Panc1 (cell line): ENCODE data around the gene CNPPD1. TPM values are rescaled to one million over a fixed set of nuclear protein-coding genes. Genes with fewer than 3 reads are reported as not detected.

ENCODE experiments used
- ATAC-seq: fragments of 200-7000 bp; cut with Tn5 transposase; 2 replicates; pipeline ENCODE4 v1.9.1; 2020; ENCODE audit warnings: mild to moderate bottlenecking, moderate library complexity
- BruUV-seq: library from RNA; stranded (reverse); fragments of 400-500 nt; replicated peaks from 2 replicates; lab custom pipeline; 2021; lab: Mats Ljungman, UMichigan
- CTCF ChIA-PET: fragments of 300-600 bp; sonication (Branson Sonifier 250); formaldehyde crosslinking; loops from one replicate; lab custom pipeline; 2022; ENCODE audit warnings: antibody characterized with exemption; lab: Charles Lee
- POLR2A ChIA-PET: fragments of 300-600 bp; sonication (Branson Sonifier 250); formaldehyde crosslinking; loops from one replicate; lab custom pipeline; 2022; ENCODE audit warnings: antibody characterized with exemption; lab: Charles Lee
- DNase-seq: peaks from one replicate; pipeline ENCODE4 v3.0.0-alpha.2; 2010; ENCODE audit warnings: low read depth, low spot score
- H3K27ac ChIP-seq: 2 replicates; pipeline ENCODE4 v1.5.1; 2011; ENCODE audit warnings: mild to moderate bottlenecking, low read length, inconsistent platforms
- H3K27me3 ChIP-seq: fragments of 200-500 bp; sonication (Bioruptor generic); 2 replicates; pipeline ENCODE4 v1.6.0; 2014; ENCODE audit warnings: low read length, inconsistent platforms; ENCODE audit not compliant: control insufficient read depth, insufficient read depth
- H3K36me3 ChIP-seq: fragments of 200-500 bp; sonication (Bioruptor generic); 2 replicates; pipeline ENCODE4 v1.5.1; 2014; ENCODE audit warnings: inconsistent platforms, mild to moderate bottlenecking, low read length, moderate library complexity; ENCODE audit not compliant: control insufficient read depth, insufficient read depth
- H3K4me1 ChIP-seq: 2 replicates; pipeline ENCODE4 v1.5.1; 2011; ENCODE audit warnings: inconsistent platforms, mild to moderate bottlenecking, low read length, moderate library complexity; ENCODE audit not compliant: control insufficient read depth, insufficient read depth
- H3K4me3 ChIP-seq, 2 experiments: 2 replicates each; pipeline ENCODE4 v1.5.1; 2011 to 2012; ENCODE audit warnings: low read depth in 2 of 2, low read length in 2 of 2, mild to moderate bottlenecking in 2 of 2, inconsistent platforms in 1 of 2, moderate library complexity in 1 of 2
- H3K9me3 ChIP-seq: fragments of 200-500 bp; sonication (Bioruptor generic); 2 replicates; pipeline ENCODE4 v1.5.1; 2014; ENCODE audit warnings: low read depth, mild to moderate bottlenecking, inconsistent platforms, low read length, moderate library complexity; ENCODE audit not compliant: control insufficient read depth, insufficient read depth
- CTCF ChIP-seq: fragments of 450-650 bp; IDR thresholded peaks from 2 replicates; pipeline ENCODE4 v1.5.1; 2017; ENCODE audit warnings: mild to moderate bottlenecking
- POLR2AphosphoS5 ChIP-seq: IDR thresholded peaks from 2 replicates; pipeline ENCODE4 v1.6.1; 2012; ENCODE audit warnings: mild to moderate bottlenecking, low read depth, low read length, moderate library complexity
- SIN3A ChIP-seq: IDR thresholded peaks from 2 replicates; pipeline ENCODE4 v1.6.1; 2012; ENCODE audit warnings: low read depth, mild to moderate bottlenecking, low read length, moderate library complexity, borderline replicate concordance; ENCODE audit not compliant: insufficient read depth
- TCF7L2 ChIP-seq: IDR thresholded peaks from 2 replicates; pipeline ENCODE4 v1.6.1; 2011; ENCODE audit warnings: mild to moderate bottlenecking, low read depth, low read length, inconsistent platforms
- in situ Hi-C: cut with HindIII; loops from 2 replicates; pipeline ENCODE4 v1.10.0; 2016; ENCODE audit warnings: low sequenced_read_pairs, low pct_unique_long_range_greater_than_20kb
- intact Hi-C: fragments of 100-400 bp; cut with micrococcal nuclease; formaldehyde crosslinking; loops from one replicate; pipeline ENCODE4 v1.10.0; 2022; ENCODE audit not compliant: unreplicated experiment
- total RNA-seq: library from RNA; stranded (reverse); gene quantifications from one replicate; pipeline ENCODE4 v1.2.1, GENCODE V29; 2021; ENCODE audit not compliant: unreplicated experiment
- TF ChIP-seq, protein P1 (sequence below), 2 experiments: IDR thresholded peaks; 2 replicates each; pipeline ENCODE4 v1.6.1; 2011 to 2012; ENCODE audit warnings: low read depth in 2 of 2, control low read depth in 1 of 2, low read length in 1 of 2, mild to moderate bottlenecking in 1 of 2, moderate library complexity in 1 of 2; ENCODE audit not compliant: insufficient read depth in 1 of 2

CNPPD1 gene
- total RNA-seq, 1 experiment from 2014 or later = 55.7 TPM

GRCh38 chr2:219207134-219207883 is 30.6 kb upstream of the CNPPD1 start:
- H3K27me3 ChIP-seq = no peaks in the 10 kb centered on the region
- in situ Hi-C loops (no loop called here), intact Hi-C loops (no loop called here)
- peak overlapping the region; percentile 84 for H3K27ac ChIP-seq
- H3K9me3 ChIP-seq = no peaks in the 10 kb centered on the region
- TF ChIP-seq POLR2AphosphoS5 = 0 out of 2 replicates have a peak, but pooled peaks have one; percentile 4
- no peak for TF ChIP-seq TCF7L2
- ATAC-seq (peak; percentile 32), DNase-seq (no peak)
- POLR2A ChIA-PET = interaction anchor here (0.7 kb wide), 1 partner anchor 947 kb away, joined by 6 read pairs; the partner anchor contains the start of gene GPBAR1
- peaks cover 16% of the 10 kb centered on the region for H3K4me1 ChIP-seq
- CTCF ChIA-PET = no interaction called here
- BruUV-seq = TSS peak; percentile 94
- 0 out of 2 replicates have a peak, but pooled peaks cover 2% of the 10 kb centered on the region for H3K36me3 ChIP-seq
- H3K4me3 ChIP-seq = peak overlapping the region; percentile 55 to 93

DNA sequence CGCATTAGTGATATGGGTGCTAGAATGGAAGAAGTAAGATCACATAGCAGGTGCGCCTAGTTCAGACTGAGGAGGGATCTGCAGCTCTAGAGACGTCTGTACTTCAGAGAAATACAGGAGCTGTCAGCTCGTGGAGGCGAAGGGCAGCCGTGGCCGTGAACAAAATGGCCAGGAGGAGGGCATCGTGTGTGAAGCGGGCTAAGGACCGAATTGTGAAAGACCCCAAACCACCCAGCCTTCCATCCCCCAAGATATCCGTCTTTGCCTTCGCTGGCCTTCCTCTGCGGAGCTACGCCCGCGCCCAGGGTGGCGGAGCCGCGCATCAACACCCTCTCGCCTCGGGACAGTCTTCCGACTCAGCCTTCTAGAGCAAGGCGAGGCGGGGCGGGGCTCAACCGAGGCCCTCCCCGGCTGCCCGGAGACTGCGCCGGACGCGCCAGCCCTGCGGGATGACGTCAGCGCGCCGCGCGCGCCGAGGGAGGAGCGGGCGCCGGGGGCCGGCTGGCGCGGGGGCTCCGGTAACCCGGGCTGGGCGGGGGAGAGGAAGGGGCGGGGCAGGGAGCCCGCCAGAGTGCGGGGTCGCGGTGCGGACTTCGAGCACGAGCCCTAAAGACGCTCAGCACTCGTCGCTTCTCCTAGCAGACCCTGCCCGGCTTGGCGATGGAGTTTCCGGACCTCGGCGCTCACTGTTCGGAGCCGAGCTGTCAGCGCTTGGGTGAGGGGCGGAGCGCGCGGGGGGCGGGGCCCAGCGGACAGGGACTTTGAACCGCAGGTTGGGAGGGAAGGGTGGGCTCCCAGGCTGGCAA is 29.8 kb upstream of the CNPPD1 start, which contains the start of gene ZFAND2B:
Gene ZFAND2B, plus strand, starts transcription at position 455 of the 806 bp plus-strand sequence. Its CDS starts 206 bp downstream, at position 661.
- BruUV-seq = TSS peak; percentile 89
- in situ Hi-C loops (no loop called here), intact Hi-C loops (no loop called here)
- ChIA-PET POLR2A (interaction anchor here (0.5 to 0.7 kb wide), 3 partner anchors 10 to 946 kb away, joined by 3 to 6 read pairs (median 5); partner anchors contain the start of gene GPBAR1), CTCF (interaction anchor here (0.5 kb wide), 1 partner anchor 8 kb away, joined by 4 read pairs; no protein-coding TSS in a partner anchor)
- 0 out of 2 replicates have a peak, but pooled peaks cover 2% of the 10 kb centered on the region for H3K36me3 ChIP-seq
- ATAC-seq (peak; percentile 98), DNase-seq (peak; percentile 57)
- H3K27me3 ChIP-seq = no peaks in the 10 kb centered on the region
- peak within 1 kb of the TSS; percentile 86 for H3K27ac ChIP-seq
- TF ChIP-seq POLR2AphosphoS5 (peak; percentile 98), CTCF (no peak), SIN3A (peak; percentile 62), TCF7L2 (peak; percentile 39; the same call in 1 of the 2 replicates)
- peak within 1 kb of the TSS; percentile 55 to 93 for H3K4me3 ChIP-seq
- H3K9me3 ChIP-seq = no peaks in the 10 kb centered on the region
- H3K4me1 ChIP-seq = peaks cover 16% of the 10 kb centered on the region

- no TSS peak for BruUV-seq
- H3K4me3 ChIP-seq = peak overlapping the region; percentile 55 to 93
- no peak for ATAC-seq
- intact Hi-C loops (no loop called here), in situ Hi-C loops (no loop called here)
- DNase-seq = no peak
- no peaks in the 10 kb centered on the region for H3K27me3 ChIP-seq
- peak overlapping the region; percentile 86 for H3K27ac ChIP-seq
- no peaks in the 10 kb centered on the region for H3K9me3 ChIP-seq
- no peak for TF ChIP-seq POLR2AphosphoS5
- TF ChIP-seq, protein P1, sequence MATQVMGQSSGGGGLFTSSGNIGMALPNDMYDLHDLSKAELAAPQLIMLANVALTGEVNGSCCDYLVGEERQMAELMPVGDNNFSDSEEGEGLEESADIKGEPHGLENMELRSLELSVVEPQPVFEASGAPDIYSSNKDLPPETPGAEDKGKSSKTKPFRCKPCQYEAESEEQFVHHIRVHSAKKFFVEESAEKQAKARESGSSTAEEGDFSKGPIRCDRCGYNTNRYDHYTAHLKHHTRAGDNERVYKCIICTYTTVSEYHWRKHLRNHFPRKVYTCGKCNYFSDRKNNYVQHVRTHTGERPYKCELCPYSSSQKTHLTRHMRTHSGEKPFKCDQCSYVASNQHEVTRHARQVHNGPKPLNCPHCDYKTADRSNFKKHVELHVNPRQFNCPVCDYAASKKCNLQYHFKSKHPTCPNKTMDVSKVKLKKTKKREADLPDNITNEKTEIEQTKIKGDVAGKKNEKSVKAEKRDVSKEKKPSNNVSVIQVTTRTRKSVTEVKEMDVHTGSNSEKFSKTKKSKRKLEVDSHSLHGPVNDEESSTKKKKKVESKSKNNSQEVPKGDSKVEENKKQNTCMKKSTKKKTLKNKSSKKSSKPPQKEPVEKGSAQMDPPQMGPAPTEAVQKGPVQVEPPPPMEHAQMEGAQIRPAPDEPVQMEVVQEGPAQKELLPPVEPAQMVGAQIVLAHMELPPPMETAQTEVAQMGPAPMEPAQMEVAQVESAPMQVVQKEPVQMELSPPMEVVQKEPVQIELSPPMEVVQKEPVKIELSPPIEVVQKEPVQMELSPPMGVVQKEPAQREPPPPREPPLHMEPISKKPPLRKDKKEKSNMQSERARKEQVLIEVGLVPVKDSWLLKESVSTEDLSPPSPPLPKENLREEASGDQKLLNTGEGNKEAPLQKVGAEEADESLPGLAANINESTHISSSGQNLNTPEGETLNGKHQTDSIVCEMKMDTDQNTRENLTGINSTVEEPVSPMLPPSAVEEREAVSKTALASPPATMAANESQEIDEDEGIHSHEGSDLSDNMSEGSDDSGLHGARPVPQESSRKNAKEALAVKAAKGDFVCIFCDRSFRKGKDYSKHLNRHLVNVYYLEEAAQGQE (IDR thresholded peaks at IDR 0.05; ENCODE audit: insufficient read depth in 1 of 2, low read depth in 2 of 2, low read length in 1 of 2) = no peak
- peaks cover 16% of the 10 kb centered on the region for H3K4me1 ChIP-seq
- 0 out of 2 replicates have a peak, but pooled peaks cover 2% of the 10 kb centered on the region for H3K36me3 ChIP-seq
- ChIA-PET CTCF (no interaction called here), POLR2A (interaction anchor here (0.5 to 0.6 kb wide), 2 partner anchors 10 to 109 kb away, joined by 3 to 5 read pairs; no protein-coding TSS in a partner anchor)
These were observed 29.2 kb upstream of the CNPPD1 start for GRCh38 chr2:219205981-219206327.
